T-helper 2 cell treated with Interferon-gamma antibody and Interleukin-4, amounts not matched to agents 100 ng/mL and 5 ng/mL, for 36 hours (primary cell): ENCODE measurements around the gene OPHN1. TPM values are rescaled to one million over a fixed set of nuclear protein-coding genes. Genes with fewer than 3 reads are reported as not detected.
"Not testable (repeated sequence)": the region's sequence is repeated elsewhere in the genome, so short reads cannot be mapped to it uniquely, and the experiment has no call there.

ENCODE experiments used
- intact Hi-C: fragments of 100-400 bp; cut with micrococcal nuclease; formaldehyde crosslinking; loops from one replicate; pipeline ENCODE4 v1.15.1; 2023
- total RNA-seq: library from RNA; stranded (reverse); gene quantifications from 2 replicates; pipeline ENCODE4 v1.2.3, GENCODE V29; 2022

The OPHN1 gene
- total RNA-seq, 1 donor from 2014 or later = 0.27 TPM

DNA sequence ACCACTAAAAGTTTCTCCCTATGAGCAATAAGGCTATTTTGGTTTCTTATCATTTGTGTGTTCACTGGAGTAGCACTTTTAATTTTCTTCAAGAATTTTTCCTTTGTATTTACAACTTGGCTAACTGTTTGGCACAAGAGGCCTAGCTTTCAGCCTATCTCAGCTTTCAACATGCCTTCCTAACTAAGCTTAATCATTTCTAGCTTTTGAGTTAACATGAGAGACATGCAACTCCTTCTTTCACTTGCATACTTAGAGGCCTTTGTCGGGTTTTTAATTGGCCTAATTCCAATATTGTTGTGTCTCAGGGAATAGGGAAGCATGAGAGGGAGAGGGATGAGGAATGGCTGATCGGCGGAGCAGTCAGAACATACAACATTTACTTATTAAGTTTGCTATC, 349.8 kb downstream of the OPHN1 start:
- intact Hi-C loops = no loop called here

- intact Hi-C loops = no loop called here
Measured at GRCh38 chrX:68079961-68080360, 353.3 kb downstream of the OPHN1 start.

- intact Hi-C loops = not testable (repeated sequence)
Measured at GRCh38 chrX:68078801-68079200, 354.5 kb downstream of the OPHN1 start.

DNA sequence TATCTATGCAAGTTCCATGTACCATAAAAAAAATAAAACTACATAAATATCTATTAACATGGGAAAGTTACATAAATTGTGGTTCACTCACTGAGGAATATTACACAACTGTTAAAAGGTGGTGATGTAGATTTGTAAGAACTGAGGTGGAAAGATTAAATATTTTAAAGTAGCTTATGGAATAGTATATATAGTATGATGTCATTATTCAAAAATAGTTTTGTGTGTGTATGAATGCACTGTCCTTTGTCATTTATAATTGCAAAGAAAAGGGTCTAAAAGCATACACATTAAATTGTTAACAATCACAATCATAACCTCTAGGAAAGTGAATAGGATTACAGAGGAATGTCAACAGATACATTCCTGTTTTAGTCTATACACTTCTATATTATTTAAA, 355.9 kb downstream of the OPHN1 start:
- intact Hi-C loops = no loop called here

- intact Hi-C loops = no loop called here
Measured at GRCh38 chrX:68072041-68072440, 361.3 kb downstream of the OPHN1 start.

GRCh38 chrX:68070119-68070518, 363.2 kb downstream of the OPHN1 start:
- intact Hi-C loops = not testable (repeated sequence)

- intact Hi-C loops = no loop called here
Measured at GRCh38 chrX:68061206-68061535, 372.1 kb downstream of the OPHN1 start.

DNA sequence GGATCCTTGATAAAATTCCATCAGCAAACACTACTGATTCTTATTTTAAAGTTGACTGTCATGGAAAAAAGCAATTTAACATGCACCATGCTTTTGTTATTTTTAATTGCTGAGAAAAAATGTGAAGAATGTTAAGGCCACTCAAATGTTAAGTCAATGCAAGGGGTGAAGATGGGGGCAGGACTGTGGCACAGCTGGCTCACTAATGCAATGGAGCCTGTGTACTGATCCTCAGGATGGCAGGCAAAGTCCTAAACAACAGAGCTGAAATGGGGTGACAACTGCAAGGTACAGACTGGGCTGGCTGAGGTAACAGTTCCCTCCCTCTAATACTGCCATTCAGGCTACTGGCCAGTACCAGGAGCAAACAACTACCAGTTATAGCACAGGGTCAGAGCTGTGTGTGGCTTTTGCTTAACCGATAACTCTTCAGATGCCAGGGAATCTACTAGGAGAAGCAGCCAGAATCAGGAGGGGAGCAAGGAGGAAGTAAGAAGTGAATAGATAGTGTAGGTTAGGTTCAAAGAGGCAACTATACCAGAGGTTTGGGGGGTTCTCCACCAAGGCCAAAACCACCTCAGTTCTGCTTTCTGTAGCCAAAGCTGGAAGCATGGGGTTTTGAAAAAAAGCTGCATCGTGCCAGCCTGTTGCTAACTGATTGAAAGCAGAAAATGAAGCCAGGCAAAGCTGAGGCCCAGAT, 372.6 kb downstream of the OPHN1 start:
- intact Hi-C loops = no loop called here

GRCh38 chrX:68059469-68059868, 373.8 kb downstream of the OPHN1 start:
- intact Hi-C loops = no loop called here

DNA sequence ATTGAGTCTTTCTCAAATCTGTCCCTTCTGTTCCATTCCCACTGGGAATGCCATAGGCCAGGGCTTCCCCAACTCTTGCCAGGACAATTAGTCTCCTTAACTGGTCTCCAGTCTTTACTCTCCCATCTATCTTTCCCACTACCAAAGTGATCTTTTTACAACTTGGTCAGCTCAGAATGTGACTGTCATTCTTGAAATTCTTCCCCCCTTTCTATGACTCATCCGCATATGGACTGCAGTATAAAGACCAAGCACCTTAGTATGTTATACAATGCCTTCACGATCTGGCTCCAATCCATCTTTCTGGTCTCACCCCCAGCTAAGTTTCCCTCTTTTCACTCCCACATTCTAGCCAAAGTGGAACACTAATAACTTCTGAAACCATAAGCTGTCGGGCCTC, 383.8 kb downstream of the OPHN1 start:
- intact Hi-C loops = no loop called here

GRCh38 chrX:68048774-68049173, 384.5 kb downstream of the OPHN1 start:
- intact Hi-C loops = no loop called here

DNA sequence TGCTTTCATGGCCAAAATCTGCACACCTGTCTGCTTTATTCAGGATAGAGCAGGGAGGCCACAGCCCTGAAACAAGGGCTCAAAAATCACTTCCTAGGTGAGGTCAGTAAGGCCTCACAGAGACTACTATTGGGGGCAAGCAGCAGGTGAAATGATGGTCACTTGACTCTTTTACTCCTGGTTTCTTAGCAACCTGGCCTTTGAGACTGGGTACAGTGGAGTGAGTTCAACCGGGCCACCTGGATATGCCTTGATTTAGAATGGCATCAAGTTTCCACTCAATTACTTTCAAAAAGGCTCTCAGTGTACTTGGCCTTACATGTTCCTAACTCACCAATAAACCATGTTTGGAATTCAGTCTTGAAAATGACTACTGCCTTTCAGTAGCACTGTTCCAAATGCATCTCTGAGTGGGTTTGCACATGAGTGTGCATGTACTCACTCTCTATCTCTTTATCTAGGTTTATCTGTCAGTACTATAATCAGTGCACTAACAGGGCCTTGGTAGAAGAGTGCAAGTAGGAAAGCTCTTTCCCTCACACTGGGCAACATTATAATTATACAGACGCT, 388.2 kb downstream of the OPHN1 start:
- intact Hi-C loops = no loop called here

- intact Hi-C loops = no loop called here
Measured at GRCh38 chrX:68043713-68044438, 389.4 kb downstream of the OPHN1 start.

GRCh38 chrX:68041110-68041509, 392.2 kb downstream of the OPHN1 start:
- intact Hi-C loops = no loop called here

DNA sequence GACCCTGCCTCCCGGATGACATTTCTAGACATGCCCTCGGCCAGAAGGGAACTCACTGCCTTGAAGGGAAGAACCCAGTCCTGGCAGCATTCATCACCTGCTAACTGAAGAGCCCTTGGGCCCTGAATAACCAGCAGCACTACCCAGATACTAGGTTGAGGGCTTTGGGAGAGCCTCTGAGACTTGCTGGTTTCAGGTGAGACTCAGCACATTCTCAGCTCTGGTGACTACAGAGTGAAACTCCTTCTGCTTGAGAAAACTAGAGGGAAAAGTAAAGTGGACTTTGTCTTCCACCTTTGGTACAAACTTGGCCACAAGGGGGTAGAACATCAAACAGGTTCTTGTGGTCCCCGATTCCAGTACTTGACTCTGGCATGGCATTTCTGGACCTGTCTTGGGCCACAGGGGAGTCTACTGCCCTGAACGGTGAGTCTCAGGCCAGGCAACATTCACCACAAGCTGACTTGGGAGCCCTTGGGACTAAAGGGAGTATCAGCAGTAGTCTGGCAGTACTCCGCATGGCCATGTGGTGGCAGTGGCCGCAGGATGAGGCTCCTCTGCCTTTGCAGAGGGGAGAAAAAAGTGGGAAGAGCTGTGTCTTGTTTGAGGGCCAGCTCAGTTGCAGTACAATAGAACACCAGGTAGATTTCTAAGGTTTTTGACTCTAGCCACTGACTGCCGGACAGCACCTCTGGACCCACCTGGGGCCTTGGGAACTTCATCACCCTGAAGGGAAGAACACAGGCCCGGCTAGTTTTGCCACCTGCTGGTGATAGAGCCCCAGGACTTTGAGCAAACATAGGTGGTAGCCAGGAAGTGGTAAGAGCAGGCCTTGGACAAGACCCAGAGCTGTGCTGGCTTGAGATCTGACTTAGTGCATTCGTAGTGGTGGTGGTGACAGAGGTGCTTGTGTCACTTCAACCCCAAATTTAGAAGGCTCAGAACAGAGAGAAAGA, 414.8 kb downstream of the OPHN1 start:
- intact Hi-C loops = no loop called here

- intact Hi-C loops = no loop called here
Measured at GRCh38 chrX:67998540-67998939, 434.8 kb downstream of the OPHN1 start.

Other genes starting within 250 kb of the OPHN1 start
- 15.9 and 19.1 TPM in 2 replicates for gene YIPF6, start 65.6 kb upstream of the OPHN1 start, total RNA-seq
- 2.3 and 2.8 TPM in 2 replicates for gene STARD8, start 214.2 kb upstream of the OPHN1 start, total RNA-seq